ENCODE data around the gene IL1F10. TPM values are rescaled to one million over a fixed set of nuclear protein-coding genes. Genes with fewer than 3 reads are reported as not detected.

Gene IL1F10
- total RNA-seq, 1 donor from 2014 or later, result not detected

GRCh38 chr2:113052396-113052917, 15.3 kb upstream of the IL1F10 start, which contains the start of gene IL36B:
Gene IL36B, minus strand, starts transcription at chr2:113052867.
- no peak for TF ChIP-seq CTCF (conservative IDR thresholded peaks at IDR 0.05)
- Mint-ChIP-seq H3K36me3 (no peaks in the 10 kb centered on the region), H3K27ac (no peak within 1 kb of the TSS), H3K9me3 (peaks cover 4% of the 10 kb centered on the region), H3K4me1 (ENCODE audit: unreplicated experiment) (no peaks in the 10 kb centered on the region), H3K4me3 (no peak within 1 kb of the TSS), H3K27me3 (peaks cover 4% of the 10 kb centered on the region)
- DNase-seq (ENCODE audit: extremely low spot score, unreplicated experiment), result no peak

GRCh38 chr2:113053666-113054065, 14.1 kb upstream of the IL1F10 start:
- peaks cover 4% of the 10 kb centered on the region for H3K9me3 Mint-ChIP-seq
- H3K4me3 Mint-ChIP-seq, result no peak overlapping the region
- no peak for DNase-seq (ENCODE audit: extremely low spot score, unreplicated experiment)
- peaks cover 4% of the 10 kb centered on the region for H3K36me3 Mint-ChIP-seq
- no peak overlapping the region for H3K27ac Mint-ChIP-seq
- peaks cover 3% of the 10 kb centered on the region for H3K27me3 Mint-ChIP-seq
- no peak for TF ChIP-seq CTCF (conservative IDR thresholded peaks at IDR 0.05)
- no peaks in the 10 kb centered on the region for H3K4me1 Mint-ChIP-seq (ENCODE audit: unreplicated experiment)

- Mint-ChIP-seq H3K36me3 (peaks cover 4% of the 10 kb centered on the region), H3K4me1 (ENCODE audit: unreplicated experiment) (no peaks in the 10 kb centered on the region), H3K4me3 (no peak overlapping the region), H3K9me3 (peaks cover 4% of the 10 kb centered on the region), H3K27me3 (peaks cover 3% of the 10 kb centered on the region), H3K27ac (no peak overlapping the region)
- TF ChIP-seq CTCF (conservative IDR thresholded peaks at IDR 0.05), result no peak
- no peak for DNase-seq (ENCODE audit: extremely low spot score, unreplicated experiment)
Measured at GRCh38 chr2:113054066-113054465, 13.7 kb upstream of the IL1F10 start.

GRCh38 chr2:113056521-113056920, 11.2 kb upstream of the IL1F10 start:
- DNase-seq (ENCODE audit: extremely low spot score, unreplicated experiment), result no peak
- Mint-ChIP-seq H3K4me3 (no peak overlapping the region), H3K27me3 (peaks cover 3% of the 10 kb centered on the region), H3K27ac (no peak overlapping the region), H3K36me3 (peaks cover 7% of the 10 kb centered on the region), H3K4me1 (ENCODE audit: unreplicated experiment) (no peaks in the 10 kb centered on the region), H3K9me3 (peaks cover 4% of the 10 kb centered on the region)
- no peak for TF ChIP-seq CTCF (conservative IDR thresholded peaks at IDR 0.05)

GRCh38 chr2:113057117-113057516, 10.7 kb upstream of the IL1F10 start:
- Mint-ChIP-seq H3K4me1 (ENCODE audit: unreplicated experiment) (no peaks in the 10 kb centered on the region), H3K9me3 (peaks cover 4% of the 10 kb centered on the region), H3K36me3 (peaks cover 8% of the 10 kb centered on the region), H3K4me3 (no peak overlapping the region), H3K27me3 (peaks cover 3% of the 10 kb centered on the region), H3K27ac (no peak overlapping the region)
- no peak for DNase-seq (ENCODE audit: extremely low spot score, unreplicated experiment)
- TF ChIP-seq CTCF (conservative IDR thresholded peaks at IDR 0.05), result no peak
